Glomerular visceral epithelial cell (primary cell): ENCODE measurements around the gene AGR2.
"Not testable (repeated sequence)": the region's sequence is repeated elsewhere in the genome, so short reads cannot be mapped to it uniquely, and the experiment has no call there.

Experiments
- DNase-seq: peaks from one replicate; pipeline ENCODE4 v3.0.0-alpha.2; 2016; ENCODE audit errors: extremely low spot score

AGR2 gene

DNA sequence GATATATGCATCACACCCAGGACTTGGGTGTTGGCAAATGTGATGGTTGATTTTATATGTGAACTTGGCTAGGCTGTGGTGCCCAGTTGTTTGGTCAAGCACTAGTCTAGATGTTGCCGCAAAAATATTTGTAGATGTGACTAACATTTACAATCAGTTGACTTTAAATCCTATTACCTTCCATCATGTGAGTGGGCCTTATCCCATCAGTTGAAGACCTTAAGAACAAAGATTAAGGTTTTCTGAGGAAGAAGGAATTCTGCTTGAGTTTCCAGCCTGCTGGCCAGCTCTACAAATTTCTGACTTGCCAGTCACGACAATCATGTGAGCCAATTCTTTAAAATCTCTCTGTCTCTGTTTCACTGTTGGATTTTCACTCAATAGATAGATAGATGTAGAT is 30.9 kb downstream of the AGR2 start:
- no peak for DNase-seq

DNA sequence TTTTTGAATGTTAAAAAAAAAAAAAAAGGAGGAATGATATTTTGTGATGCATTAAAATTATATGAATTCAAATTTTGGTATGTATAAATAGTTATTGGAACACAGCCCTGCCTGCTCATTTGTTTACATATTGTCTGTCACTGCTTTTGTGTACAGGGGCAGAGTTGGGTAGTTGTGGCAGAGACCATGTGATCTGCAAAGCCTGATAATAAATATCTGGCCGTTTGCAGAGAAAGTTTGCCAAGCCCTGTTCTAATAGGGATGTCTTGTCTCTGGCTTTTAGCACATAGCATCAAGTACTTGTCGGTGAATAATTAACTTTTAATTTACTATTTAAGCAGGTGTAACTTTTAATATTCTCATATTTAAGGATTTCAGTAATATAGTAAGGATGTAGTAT is 31.5 kb downstream of the AGR2 start:
- DNase-seq, result no peak

DNA sequence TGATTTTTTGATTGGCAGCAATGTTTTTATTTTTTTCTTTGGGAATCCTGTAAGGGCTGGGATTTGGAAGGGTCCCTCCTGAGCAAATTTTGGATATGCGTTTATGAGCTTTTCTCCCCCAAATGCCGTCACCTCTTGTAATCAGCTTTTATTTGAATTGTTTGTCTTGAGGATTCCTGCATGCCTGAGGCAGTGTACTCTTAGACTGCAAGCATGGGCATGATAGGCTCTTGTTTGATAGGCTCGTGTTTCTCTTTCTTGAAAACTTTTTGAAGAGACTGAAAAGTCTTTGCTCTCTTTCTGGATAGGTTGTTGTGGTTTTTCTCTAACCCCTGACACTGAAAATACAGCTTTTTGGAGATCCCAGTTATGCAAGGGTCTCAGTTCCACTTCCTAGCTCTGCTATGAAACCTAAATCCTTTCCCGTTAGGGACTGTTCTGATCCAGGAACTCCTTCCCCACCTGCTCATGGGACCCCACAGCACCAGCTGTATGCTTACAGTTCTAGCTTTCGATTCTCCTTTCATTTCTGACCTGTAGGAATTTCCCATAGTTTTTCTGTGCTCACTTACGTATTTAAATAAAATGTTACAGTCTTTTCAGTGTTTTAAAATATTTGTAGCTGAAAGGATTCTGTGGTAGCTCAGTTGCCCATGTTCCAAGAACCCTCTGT is 34.0 kb downstream of the AGR2 start:
- no peak for DNase-seq

DNA sequence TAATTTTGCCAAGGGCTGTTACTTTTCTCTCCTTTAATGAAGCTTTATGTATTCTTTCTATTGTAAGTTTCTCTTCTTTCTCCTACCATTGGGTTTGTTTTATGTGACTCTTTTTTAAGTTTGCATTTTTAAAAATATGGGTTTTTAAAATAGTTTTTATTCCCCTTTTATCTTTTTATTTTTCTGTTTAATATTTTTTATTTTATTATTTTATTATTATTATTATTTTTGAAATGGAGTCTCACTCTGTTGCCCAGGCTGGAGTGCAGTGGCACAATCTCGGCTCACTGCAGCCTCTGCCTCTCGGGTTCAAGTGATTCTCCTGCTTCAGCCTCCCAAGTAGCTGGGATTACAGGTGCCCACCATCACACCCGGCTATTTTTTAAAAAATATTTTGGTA is 34.8 kb downstream of the AGR2 start:
- DNase-seq, result not testable (repeated sequence)

DNA sequence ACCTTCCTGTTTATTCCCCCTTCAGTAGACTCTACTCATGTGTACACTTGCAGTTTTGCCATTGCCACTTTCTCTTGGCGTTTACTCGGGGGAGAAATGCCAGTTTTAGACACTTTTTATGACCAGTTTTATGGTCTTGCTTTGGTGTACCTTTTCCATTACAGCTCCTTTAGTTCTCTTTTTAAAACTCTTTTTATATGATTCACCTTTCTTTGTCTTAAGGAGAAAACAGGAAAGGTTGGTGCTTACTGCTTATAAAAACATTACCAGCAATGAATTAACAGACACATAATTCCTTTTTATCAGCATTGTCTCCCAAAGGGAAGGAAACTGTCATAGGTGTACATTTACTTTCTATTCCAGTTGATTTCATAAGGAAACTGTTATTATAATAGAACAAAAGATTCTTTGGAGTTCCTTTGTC is 39.4 kb downstream of the AGR2 start:
- DNase-seq, result no peak

DNA sequence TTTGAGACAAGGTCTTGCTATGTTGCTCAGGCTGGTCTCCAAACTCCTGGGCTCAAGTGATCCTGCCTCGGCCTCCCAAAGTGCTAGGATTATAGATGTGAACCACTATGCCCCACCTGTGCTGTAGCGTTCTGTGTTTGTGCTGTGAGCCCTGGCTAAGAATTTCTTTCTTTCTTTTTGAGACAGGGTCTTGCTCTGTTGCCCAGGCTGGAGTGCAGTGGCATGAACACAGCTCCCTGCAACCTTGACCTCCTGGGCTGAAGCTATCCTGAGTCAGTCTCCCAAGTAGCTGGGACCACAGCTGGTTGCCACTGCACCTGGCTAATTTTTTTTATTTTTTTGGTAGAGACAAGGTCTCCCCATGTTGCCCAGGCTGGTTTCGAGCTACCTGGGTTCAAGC is 39.9 kb downstream of the AGR2 start:
- DNase-seq, result no peak

DNA sequence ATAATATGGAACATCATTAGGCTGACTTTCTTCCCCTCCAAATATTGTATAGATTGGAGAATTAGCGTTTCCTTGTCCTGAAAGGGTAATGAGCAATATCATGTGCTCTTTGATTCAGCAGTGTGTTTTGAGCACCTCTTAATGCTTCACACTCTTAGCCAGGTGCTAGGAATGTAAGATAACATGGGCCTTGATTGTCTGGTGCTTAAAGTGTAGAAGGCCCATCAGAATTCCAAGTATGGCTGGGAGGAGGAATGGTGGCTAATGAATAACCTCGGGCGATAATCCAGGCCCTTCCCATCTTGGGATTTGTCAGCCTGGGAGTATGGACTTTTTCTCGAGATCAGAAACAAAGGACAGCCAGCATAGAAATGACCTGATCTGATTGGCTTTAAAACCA is 42.6 kb downstream of the AGR2 start:
- DNase-seq, result no peak

DNA sequence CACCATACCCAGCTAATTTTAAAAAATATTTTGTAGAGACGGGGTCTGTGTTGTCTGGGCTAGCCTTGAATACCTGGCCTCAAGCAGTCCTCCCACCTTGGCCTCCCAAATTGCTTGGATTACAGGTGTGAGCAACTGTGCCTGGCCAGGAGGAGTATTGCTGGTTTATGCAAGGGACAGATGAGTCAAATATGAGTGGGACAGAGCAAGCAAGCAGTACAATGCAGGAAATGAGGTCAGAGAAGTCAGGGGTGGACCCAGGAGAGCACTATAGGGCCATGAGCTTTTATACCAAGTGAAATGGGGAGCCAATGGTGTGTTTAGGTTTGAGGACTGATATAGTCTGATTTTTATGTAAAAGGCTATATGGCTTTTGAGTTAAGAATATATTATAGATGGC is 45.0 kb downstream of the AGR2 start:
- DNase-seq, result no peak

DNA sequence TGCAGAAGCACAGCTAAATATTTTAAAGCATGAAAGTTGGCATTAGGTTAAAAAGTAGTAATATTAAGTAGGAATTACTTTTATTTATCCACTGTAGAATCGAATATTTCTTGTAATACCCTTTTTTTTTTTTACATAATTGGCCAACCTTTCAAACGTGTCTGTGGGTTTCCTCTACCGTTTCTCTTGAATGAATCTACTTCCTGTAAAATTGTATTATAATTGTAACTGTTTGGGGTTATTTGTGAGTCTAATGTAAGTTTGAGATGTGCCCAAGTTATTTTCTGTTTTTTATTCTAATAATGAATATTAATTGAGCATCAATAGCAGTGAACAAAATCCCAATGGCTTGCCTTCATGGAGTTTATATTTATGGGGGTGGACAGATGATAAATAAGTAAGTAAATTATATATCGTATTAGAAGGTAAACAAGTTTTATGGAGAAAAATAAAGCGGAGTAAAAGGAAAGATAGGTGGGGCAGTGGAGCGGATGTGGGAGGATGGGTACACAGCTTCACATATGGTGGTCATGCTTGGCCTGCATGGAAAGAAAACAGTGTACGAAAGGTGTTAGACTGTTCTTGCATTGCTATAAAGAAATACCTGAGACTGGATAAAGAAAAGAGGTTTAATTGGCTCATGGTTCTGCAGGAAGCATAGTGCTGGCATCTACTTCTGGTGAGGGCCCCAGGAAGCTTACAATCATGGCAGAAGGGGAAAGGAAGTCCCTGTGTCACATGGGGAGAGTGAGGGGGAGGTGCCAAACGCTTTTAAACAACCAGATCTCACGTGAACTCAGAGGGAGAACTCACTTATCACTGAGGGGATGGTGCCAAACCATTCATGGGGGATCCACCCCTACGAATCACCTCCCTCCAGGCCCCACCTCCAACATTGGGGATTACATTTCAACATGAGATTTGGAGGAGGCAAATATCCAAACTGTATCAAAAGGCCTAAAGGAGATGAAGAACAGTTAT is 45.9 kb downstream of the AGR2 start:
- DNase-seq, result no peak

DNA sequence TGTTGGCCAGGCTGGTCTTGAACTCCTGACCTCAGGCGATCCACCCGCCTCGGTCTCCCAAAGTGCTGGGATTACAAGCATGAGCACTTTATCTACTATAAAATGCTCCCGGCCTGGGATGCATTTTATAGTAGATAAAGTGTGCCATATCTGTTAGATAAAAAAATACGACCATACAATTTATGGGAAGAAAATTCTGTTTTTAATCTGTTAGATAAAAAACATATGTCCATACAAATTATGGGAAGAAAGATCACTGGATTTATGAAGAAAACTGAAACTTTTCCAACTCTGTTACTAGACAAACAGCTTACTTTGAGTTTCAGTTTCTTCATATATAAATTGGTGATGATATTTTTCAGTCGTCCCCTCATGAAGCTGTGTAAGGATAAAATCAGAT is 46.8 kb downstream of the AGR2 start:
- DNase-seq, result no peak

DNA sequence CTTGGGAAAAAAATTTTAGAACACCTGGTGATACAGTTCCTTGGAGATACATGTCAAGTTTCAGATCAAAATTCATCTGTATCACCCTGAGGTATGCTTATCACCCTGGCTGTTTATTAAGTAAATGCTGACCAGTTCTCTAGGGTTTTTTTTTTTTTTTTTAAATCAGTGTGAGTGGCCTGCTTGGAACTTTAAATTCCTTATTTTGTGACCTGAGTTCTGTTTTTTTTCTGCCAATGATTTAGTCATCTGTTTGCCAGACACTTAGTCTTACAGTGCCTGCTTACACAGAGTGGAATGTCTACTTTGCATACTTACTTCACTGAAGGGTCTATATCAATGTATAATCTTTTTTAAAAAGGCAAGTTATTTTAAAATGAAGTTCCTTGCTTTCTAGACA is 49.4 kb downstream of the AGR2 start:
- DNase-seq, result no peak

DNA sequence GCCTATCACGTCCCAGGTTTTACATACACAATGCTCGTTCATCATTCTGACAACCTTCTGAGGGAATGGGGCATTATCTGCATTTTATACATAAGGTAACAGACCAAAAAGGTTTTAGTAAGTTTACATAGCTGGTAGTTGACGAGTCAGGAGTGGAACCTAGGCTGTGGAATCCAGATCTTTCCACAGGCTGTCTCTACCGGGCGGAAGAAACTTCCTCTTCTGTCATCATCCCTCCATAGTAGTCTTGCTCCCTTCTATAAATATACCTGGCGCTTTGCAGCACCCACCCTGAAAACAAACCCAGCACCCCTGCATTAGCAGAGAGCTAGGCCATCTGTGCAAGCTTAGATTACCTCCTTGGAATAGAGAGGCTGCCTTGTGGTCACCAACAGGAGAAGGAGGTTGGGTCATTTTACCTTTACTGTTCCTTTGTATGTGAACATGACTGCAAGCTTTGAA is 49.9 kb downstream of the AGR2 start:
- DNase-seq, result no peak

DNA sequence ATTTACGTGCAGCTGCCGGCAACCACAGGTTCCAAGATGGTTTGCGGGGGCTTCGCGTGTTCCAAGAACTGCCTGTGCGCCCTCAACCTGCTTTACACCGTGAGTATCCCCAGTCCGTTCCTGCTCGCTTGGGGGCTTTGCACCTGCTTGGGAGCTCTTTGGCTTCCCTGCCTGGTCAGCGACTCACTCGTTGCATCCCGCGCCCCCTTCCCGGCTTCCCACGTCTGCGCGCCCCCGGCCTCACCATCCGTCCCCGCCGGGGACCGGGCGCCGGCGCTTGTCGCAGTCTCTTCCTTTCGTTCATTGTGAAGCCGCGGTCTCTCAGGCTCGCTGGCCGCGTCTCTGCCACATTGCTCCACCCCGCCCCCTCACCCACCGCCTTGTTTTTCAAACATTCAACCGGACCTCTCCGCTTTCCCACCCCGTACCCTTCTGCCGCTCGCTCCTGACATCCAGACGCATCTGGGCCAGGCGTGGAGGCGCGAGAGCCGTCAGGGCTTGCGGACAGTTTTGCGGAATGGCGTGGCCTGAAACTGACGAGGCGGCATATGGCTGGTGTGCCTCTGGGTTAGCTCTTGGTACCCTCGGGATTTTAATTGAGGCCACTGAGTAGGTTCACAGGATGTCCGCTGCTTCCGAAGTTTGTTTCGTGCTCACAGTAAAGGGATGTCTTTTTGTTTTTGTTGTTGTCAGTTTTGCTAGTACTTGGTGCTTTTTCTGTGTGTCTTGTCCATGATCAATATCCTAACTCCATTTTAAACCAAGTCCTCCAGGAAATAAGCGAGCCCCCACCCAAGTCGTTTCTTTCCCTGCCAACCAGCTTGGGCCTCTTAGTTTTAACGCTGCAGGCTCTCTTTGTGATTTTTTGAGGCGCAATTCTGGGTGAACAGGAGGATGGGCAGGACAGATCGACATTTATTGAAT is 50.6 kb downstream of the AGR2 start:
- DNase-seq, result peak; percentile 35

DNA sequence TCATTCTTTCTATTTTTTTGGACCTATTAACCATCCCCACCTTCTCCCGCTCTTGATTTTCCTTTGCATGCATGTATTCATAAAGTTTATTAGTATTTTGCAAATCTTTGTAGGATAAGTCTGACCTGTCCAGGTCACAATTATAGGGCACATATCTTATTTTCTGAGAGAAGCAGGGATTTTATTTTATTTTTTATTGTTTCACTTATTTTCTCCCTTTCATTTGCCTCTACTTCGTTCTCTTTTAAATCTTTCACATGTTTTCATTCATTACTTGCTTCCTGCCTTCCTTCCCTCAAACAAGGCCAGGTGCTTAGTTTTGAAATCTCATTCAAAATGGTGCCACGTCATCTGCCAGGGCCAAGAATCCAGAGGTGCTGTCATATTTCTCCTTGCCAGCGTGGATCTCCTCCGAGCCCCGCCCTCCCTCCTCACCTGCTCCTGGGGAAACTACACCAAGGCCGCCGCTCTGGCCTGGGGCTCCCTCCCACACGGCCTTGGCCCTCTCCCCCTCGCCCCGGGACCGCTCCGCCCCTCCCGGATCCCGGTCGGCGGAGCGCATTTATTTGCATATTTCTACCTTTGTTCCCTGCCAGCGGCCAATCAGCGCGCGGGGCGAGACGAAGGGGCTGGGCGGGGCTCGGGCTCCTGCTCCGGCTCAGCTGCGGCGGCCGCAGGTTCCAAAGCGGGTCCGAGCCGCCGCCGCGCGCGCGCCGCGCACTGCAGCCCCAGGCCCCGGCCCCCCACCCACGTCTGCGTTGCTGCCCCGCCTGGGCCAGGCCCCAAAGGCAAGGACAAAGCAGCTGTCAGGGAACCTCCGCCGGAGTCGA is 51.5 kb downstream of the AGR2 start, which contains the start of gene TSPAN13:
TSS of gene TSPAN13 (plus strand) at position 654 of the 830 bp plus-strand sequence. CDS start 213 bp downstream, outside the sequence.
- peak; percentile 91 for DNase-seq

DNA sequence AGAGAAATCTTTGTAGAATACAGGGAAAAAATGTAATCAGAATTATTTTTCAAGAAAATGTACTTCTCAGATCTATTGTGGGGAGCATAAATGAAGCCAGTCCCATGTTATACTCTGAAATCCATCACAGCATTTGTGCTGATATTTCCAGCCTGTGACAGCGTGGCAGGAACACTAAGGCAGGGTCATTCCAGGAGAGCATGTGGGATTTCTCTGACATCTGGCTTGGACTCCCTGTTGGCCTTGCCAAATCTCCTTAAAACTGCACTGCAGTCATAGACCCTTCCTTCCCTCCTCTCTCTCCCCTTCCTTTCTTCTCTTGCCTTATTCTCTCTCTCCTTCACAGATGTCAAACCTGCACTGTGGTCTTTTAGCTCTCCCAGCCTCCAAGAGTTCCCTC is 57.7 kb downstream of the AGR2 start:
- DNase-seq, result no peak

DNA sequence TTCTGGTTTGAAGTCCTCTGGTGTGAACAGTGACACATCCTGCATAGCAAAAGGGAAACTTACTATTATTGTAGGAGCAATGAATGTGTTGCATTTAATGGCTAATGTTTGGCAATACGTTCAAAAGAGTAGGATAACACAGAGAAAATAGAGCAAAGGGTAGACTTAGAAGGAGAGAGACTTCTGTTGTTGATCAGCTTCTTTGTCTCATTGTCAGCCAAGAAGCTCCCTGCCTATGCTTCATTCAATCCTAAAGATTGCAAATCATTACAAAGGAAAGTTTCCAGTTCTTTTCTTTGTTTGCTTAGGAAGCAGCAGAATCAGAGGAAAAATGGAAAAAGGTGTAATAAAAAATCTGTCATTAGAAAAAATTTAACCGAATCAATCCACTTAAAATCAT is 59.2 kb downstream of the AGR2 start:
- DNase-seq, result no peak

DNA sequence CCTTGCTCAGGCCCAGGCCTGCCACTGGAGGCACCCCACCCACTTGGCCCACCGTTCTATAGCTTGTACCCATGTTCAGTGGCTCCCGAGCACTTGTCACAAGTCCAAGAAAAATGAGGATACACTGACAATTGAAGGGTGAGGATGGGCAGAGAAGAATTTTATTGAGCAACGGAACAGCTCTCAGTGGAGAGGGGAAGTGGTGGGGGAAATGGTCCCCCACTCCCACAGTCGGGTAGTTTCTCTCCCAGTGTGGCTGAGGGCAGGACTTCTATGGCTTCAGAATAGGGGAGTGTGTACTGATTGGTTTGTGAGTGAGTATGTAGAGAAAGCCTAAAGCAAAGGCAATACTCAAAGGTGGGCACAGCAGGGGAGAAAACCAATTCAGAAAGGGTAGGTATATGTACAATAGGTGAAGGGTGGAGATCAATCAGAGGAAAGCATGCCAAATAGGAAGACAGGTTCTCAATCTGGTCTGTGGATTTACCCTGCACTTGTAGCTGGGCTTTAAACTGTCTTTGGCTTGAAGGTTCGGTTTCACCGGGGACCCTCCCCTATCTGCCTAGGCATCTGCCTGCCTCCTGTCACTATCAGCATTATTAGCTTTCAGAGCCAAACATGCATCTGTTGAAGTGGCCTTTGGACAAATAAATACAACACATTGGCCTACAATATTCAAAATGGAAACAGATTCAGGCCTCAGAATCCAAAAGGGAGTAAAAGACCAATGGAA is 60.1 kb downstream of the AGR2 start:
- no peak for DNase-seq

DNA sequence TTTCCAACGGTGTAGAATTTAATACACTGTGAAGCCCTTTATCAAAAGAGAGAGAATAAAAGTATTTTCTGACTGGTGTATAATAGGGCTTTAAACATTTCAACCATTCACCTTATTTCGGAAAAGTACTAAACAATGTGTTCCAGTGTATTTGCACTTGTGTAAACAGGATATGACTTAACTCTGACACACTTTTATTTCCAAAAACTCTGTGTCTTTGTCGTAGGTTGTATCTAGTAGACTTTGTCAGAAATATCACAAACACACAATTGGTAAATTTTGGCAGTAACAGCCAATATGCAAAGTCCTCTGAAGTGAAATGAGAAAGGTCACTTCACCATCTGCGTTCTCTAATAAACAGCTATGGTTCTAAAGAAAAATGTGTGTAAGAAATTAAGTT is 61.6 kb downstream of the AGR2 start:
- no peak for DNase-seq

DNA sequence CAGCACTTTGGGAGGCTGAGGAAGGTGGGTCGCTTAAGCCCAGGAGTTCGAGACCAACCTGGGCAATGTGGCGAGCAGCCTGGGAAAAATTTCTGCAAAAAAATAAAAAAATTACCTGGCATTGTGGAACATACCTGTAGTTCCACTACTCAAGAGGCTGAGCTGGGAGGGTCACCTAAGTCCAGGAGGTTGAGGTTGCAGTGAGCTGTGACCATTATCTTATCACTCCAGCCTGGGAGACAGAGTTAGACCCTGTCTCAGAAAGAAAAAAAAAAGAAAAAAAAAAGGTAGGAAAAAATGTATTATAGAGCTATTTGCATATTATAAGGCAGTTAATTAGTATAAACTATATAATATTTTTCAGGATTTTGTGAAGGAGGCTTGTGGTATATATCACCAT is 62.3 kb downstream of the AGR2 start:
- DNase-seq, result no peak
